Embryonic facial prominence (tissue), 1 donor: ENCODE data around the gene HSD11B2.

Source experiments
- DNase-seq: peaks from one replicate; pipeline ENCODE4 v3.0.0-alpha.2; 2016; ENCODE audit errors: extremely low spot score

Gene HSD11B2

GRCh38 chr16:67433131-67433719 lies 2.3 kb downstream of the HSD11B2 start:
- DNase-seq: no peak

GRCh38 chr16:67435758-67436164 lies 4.8 kb downstream of the HSD11B2 start:
- DNase-seq: no peak

GRCh38 chr16:67436640-67437193 lies 5.8 kb downstream of the HSD11B2 start:
- no peak for DNase-seq

- no peak for DNase-seq
Measured at GRCh38 chr16:67437513-67437912, 6.6 kb downstream of the HSD11B2 start.

GRCh38 chr16:67438098-67438791 lies 7.3 kb downstream of the HSD11B2 start:
- DNase-seq: no peak

- no peak for DNase-seq
Measured at GRCh38 chr16:67438824-67439393, 8.0 kb downstream of the HSD11B2 start.

- DNase-seq: no peak
Measured at GRCh38 chr16:67441271-67441753, 10.4 kb downstream of the HSD11B2 start.

GRCh38 chr16:67441907-67442306 lies 11.0 kb downstream of the HSD11B2 start:
- DNase-seq: no peak

- DNase-seq: no peak
Measured at GRCh38 chr16:67442581-67443255, 11.8 kb downstream of the HSD11B2 start.

GRCh38 chr16:67443265-67443664 lies 12.3 kb downstream of the HSD11B2 start:
- DNase-seq: no peak

- no peak for DNase-seq
Measured at GRCh38 chr16:67444259-67445125, 13.6 kb downstream of the HSD11B2 start.

GRCh38 chr16:67445126-67445426 lies 14.2 kb downstream of the HSD11B2 start:
- DNase-seq: no peak

GRCh38 chr16:67445441-67445912 lies 14.6 kb downstream of the HSD11B2 start:
- DNase-seq: no peak

GRCh38 chr16:67445913-67446907 lies 15.3 kb downstream of the HSD11B2 start:
- DNase-seq: no peak

- DNase-seq: no peak
Measured at GRCh38 chr16:67446968-67447507, 16.1 kb downstream of the HSD11B2 start.

- no peak for DNase-seq
Measured at GRCh38 chr16:67447508-67448076, 16.7 kb downstream of the HSD11B2 start.

GRCh38 chr16:67448580-67448979 lies 17.7 kb downstream of the HSD11B2 start:
- no peak for DNase-seq

- no peak for DNase-seq
Measured at GRCh38 chr16:67449336-67449735, 18.4 kb downstream of the HSD11B2 start.

- no peak for DNase-seq
Measured at GRCh38 chr16:67449739-67450138, 18.8 kb downstream of the HSD11B2 start.
